ENCODE measurements around the gene PAK5.

- TF ChIP-seq CTCF (IDR thresholded peaks at IDR 0.05) (no peak), POLR2AphosphoS5 (IDR thresholded peaks at IDR 0.05) (no peak), POLR2A (IDR thresholded peaks at IDR 0.05) (no peak), EP300 (IDR thresholded peaks at IDR 0.05) (no peak)
These were observed 206.6 kb downstream of the PAK5 start for GRCh38 chr20:9632265-9632664.
